Kidney (tissue), 14 donors: ENCODE results near the gene SEMA5B. TPM values are rescaled to one million over a fixed set of nuclear protein-coding genes. Genes with fewer than 3 reads are reported as not detected.

Experiments used
- DNase-seq, 5 donors: peaks; one replicate each; pipeline ENCODE4 v3.0.0-alpha.2; 2013 to 2020
- FAIRE-seq: peaks from 2 replicates; lab custom pipeline; 2012; peaks lifted over from hg19 to GRCh38; lab: Jason Lieb, UNC
- H3K27ac ChIP-seq, 2 donors: one replicate each; pipeline ENCODE4 v1.7.0; 2013; ENCODE audit warnings: low read depth in 2 of 2, low read length in 2 of 2, inconsistent platforms in 1 of 2
- H3K27me3 ChIP-seq: one replicate; pipeline ENCODE4 v1.7.1; 2013; ENCODE audit warnings: low read length, inconsistent platforms; ENCODE audit not compliant: control insufficient read depth, insufficient read depth
- H3K36me3 ChIP-seq, 3 donors: one replicate each; pipeline versions ENCODE4 v1.7.0 to v1.7.1; 2013; ENCODE audit warnings: low read length in 3 of 3, control low read depth in 1 of 3, inconsistent platforms in 1 of 3; ENCODE audit not compliant: insufficient read depth in 3 of 3, control insufficient read depth in 2 of 3
- H3K4me1 ChIP-seq, 3 donors: one replicate each; pipeline versions ENCODE4 v1.7.0 to v1.7.1; 2013; ENCODE audit warnings: low read length in 3 of 3, inconsistent platforms in 1 of 3, low read depth in 1 of 3; ENCODE audit not compliant: control insufficient read depth in 2 of 3, insufficient read depth in 2 of 3
- H3K4me3 ChIP-seq, 3 donors: one replicate each; pipeline versions ENCODE4 v1.7.0 to v1.8.1; 2013; ENCODE audit warnings: low read length in 3 of 3, control low read depth in 1 of 3, inconsistent platforms in 1 of 3
- H3K9ac ChIP-seq, 3 donors: one replicate each; pipeline versions ENCODE4 v1.7.0 to v1.7.1; 2013; ENCODE audit warnings: low read length in 3 of 3, control low read depth in 1 of 3, inconsistent platforms in 1 of 3
- H3K9me3 ChIP-seq, 3 donors: one replicate each; pipeline versions ENCODE4 v1.7.0 to v1.7.1; 2013; ENCODE audit warnings: low read length in 3 of 3, control low read depth in 1 of 3, inconsistent platforms in 1 of 3; ENCODE audit not compliant: control insufficient read depth in 2 of 3, insufficient read depth in 1 of 3
- CTCF ChIP-seq: IDR thresholded peaks from 3 replicates; pipeline ENCODE4 v1.5.1; 2012; ENCODE audit warnings: mild to moderate bottlenecking, moderate library complexity, borderline replicate concordance; ENCODE audit not compliant: insufficient read depth; ENCODE audit errors: extremely low read depth
- intact Hi-C: fragments of 100-400 bp; cut with DNase I; formaldehyde crosslinking; loops from one replicate; pipeline ENCODE4 v1.11.1; 2022
- polyA plus RNA-seq: library from polyadenylated mRNA; stranded (reverse); fragments of 350-450 nt; fragmentation: Illumina TruSeq; extraction: RNeasy Lipid Tissue Mini Kit (QIAGEN cat#74804); gene quantifications from one replicate; pipeline ENCODE4 v1.2.3, GENCODE V29; 2014; ENCODE audit warnings: low read depth, low replicate concordance; ENCODE audit not compliant: insufficient read depth
- total RNA-seq: library from RNA; stranded (reverse); fragmentation: NEBNext Ultra II Directional; extraction: Animal tissue kit (Norgen Biotek cat#: 25700); gene quantifications from one replicate; pipeline ENCODE4 v1.2.1, GENCODE V29; 2021
- donor health status: control.
- donor health status: control.
- donor health status: control.
- donor health status: control.
- donor health status: control.
- donor health status: DM: yes; HTN: yes; CAD: no.
- donor health status: Normal renal cell carcinoma (clear cell type).

SEMA5B gene
- total and polyA plus RNA-seq, 2 donors from 2014 or later: 6.6 to 8.4 TPM

GRCh38 chr3:123013876-123014275 lies 13.7 kb downstream of the SEMA5B start:
- peak in 1 of 5 donors; percentile 31 for DNase-seq
- no peak for FAIRE-seq
- no peak overlapping the region for H3K4me3 ChIP-seq
- intact Hi-C loops: no loop called here
- H3K9ac ChIP-seq: no peak overlapping the region
- no peak overlapping the region for H3K27ac ChIP-seq
- no peak for TF ChIP-seq CTCF
- H3K27me3 ChIP-seq: no peaks in the 10 kb centered on the region
- no peaks in the 10 kb centered on the region for H3K4me1 ChIP-seq
- no peaks in the 10 kb centered on the region for H3K36me3 ChIP-seq
- no peaks in the 10 kb centered on the region for H3K9me3 ChIP-seq

GRCh38 chr3:123012652-123013051 lies 14.9 kb downstream of the SEMA5B start:
- H3K4me3 ChIP-seq: no peak overlapping the region
- no peak overlapping the region for H3K27ac ChIP-seq
- DNase-seq: no peak
- no peaks in the 10 kb centered on the region for H3K4me1 ChIP-seq
- H3K9ac ChIP-seq: no peak overlapping the region
- H3K36me3 ChIP-seq: no peaks in the 10 kb centered on the region
- H3K27me3 ChIP-seq: no peaks in the 10 kb centered on the region
- FAIRE-seq: no peak
- no peaks in the 10 kb centered on the region for H3K9me3 ChIP-seq
- TF ChIP-seq CTCF: no peak
- intact Hi-C loops: no loop called here

GRCh38 chr3:123011447-123011846 lies 16.1 kb downstream of the SEMA5B start:
- Histone ChIP-seq H3K27me3 (no peaks in the 10 kb centered on the region), H3K36me3 (no peaks in the 10 kb centered on the region), H3K9ac (no peak overlapping the region), H3K4me3 (no peak overlapping the region), H3K9me3 (no peaks in the 10 kb centered on the region), H3K27ac (no peak overlapping the region), H3K4me1 (no peaks in the 10 kb centered on the region)
- intact Hi-C loops: no loop called here
- FAIRE-seq: no peak
- DNase-seq: no peak
- no peak for TF ChIP-seq CTCF

- FAIRE-seq (no peak), DNase-seq (peak in 3 of 5 donors; percentile 60 to 70 (median 63))
- Histone ChIP-seq H3K27ac (no peak overlapping the region), H3K4me1 (no peaks in the 10 kb centered on the region), H3K4me3 (no peak overlapping the region), H3K9me3 (no peaks in the 10 kb centered on the region), H3K36me3 (no peaks in the 10 kb centered on the region), H3K9ac (no peak overlapping the region), H3K27me3 (no peaks in the 10 kb centered on the region)
- intact Hi-C loops: no loop called here
- TF ChIP-seq CTCF: no peak
Measured at GRCh38 chr3:123008840-123009239, 18.7 kb downstream of the SEMA5B start.
